K562 (cell line): ENCODE data around the gene C17orf78.
A peak's percentile ranks its signal among the peaks of the same experiment; 100 is the strongest.

Experiments used
- ATF3 ChIP-seq, 2 experiments: fragments of 450-650 bp in 1 of 2; sonication (generic) in 1 of 2; formaldehyde crosslinking in 1 of 2; IDR thresholded peaks in 1 of 2; conservative IDR thresholded peaks in 1 of 2; 2 replicates each; pipeline versions ENCODE4 v1.6.1 to v1.8.1; 2016 to 2023; ENCODE audit warnings: mild to moderate bottlenecking in 2 of 2, moderate library complexity in 2 of 2, inconsistent platforms in 1 of 2, missing genetic modification reagents in 1 of 2
- MYC ChIP-seq, 2 experiments: fragments of 250-450 bp in 1 of 2; sonication (Bioruptor Pico) in 1 of 2; IDR thresholded peaks; 2 replicates each; pipeline versions ENCODE4 v1.5.1 to v1.6.1; 2012 to 2021; ENCODE audit warnings: low read depth in 2 of 2, borderline replicate concordance in 1 of 2, improper control_type of control experiment in 1 of 2, low read length in 1 of 2, mild to moderate bottlenecking in 1 of 2, moderate library complexity in 1 of 2
- RAD21 ChIP-seq, 2 experiments: fragments of 250-450 bp in 1 of 2; fragments of 450-650 bp in 1 of 2; sonication (Bioruptor Pico) in 1 of 2; formaldehyde crosslinking in 1 of 2; IDR thresholded peaks in 1 of 2; conservative IDR thresholded peaks in 1 of 2; 2 replicates each; pipeline versions ENCODE4 v1.4.0 to v1.8.0; 2020 to 2022; ENCODE audit warnings: mild to moderate bottlenecking in 2 of 2, moderate library complexity in 1 of 2
- RAD51 ChIP-seq: fragments of 450-650 bp; IDR thresholded peaks from 2 replicates; pipeline ENCODE4 v1.7.1; 2016; ENCODE audit warnings: low read depth, mild to moderate bottlenecking, borderline replicate concordance
- ZBTB26 ChIP-seq: fragments of 450-650 bp; formaldehyde crosslinking; IDR thresholded peaks from 2 replicates; pipeline ENCODE4 v1.4.0; 2022; ENCODE audit warnings: missing genetic modification characterization
- ZNF274 ChIP-seq: IDR thresholded peaks from 2 replicates; pipeline ENCODE4 v1.6.1; 2011; ENCODE audit warnings: low read depth, mild to moderate bottlenecking, low read length, moderate library complexity, borderline replicate concordance

GRCh38 chr17:37373530-37374159, 2.1 kb upstream of the C17orf78 start:
- no peak for TF ChIP-seq ATF3 (IDR thresholded peaks at IDR 0.05)
- no peak for TF ChIP-seq ATF3 (CRISPR knock-in tag; conservative IDR thresholded peaks at IDR 0.05)
- no peak for TF ChIP-seq ZBTB26 (CRISPR knock-in tag)
- TF ChIP-seq MYC (IDR thresholded peaks at IDR 0.05; ENCODE audit: low read depth, low read length) = peak; percentile 68
- TF ChIP-seq MYC (CRISPR knock-in tag; IDR thresholded peaks at IDR 0.05; ENCODE audit: borderline replicate concordance, low read depth) = no peak
- no peak for TF ChIP-seq RAD51
- TF ChIP-seq ZNF274 = no peak
- TF ChIP-seq RAD21 (CRISPR knock-in tag; conservative IDR thresholded peaks at IDR 0.05 in 1 of 2, IDR thresholded peaks at IDR 0.05 in 1 of 2) = peak; percentile 93 to 99
